ENCODE data around the gene S1PR1. TPM values are rescaled to one million over a fixed set of nuclear protein-coding genes. Genes with fewer than 3 reads are reported as not detected.

Gene S1PR1
- total and polyA plus RNA-seq, 2 of the 13 experiments (the other 11 are each of a cell fraction or from before 2014, with no cell fraction given) = not detected

GRCh38 chr1:101288491-101288944 lies 51.7 kb downstream of the S1PR1 start (continued):
- TF ChIP-seq MXD1 (CRISPR knock-in tag; IDR thresholded peaks at IDR 0.05) (no peak), FOSL1 (CRISPR knock-in tag; IDR thresholded peaks at IDR 0.05; ENCODE audit: borderline replicate concordance) (peak; percentile 66; the same call in 1 of the 2 replicates), SMC3 (IDR thresholded peaks at IDR 0.05; ENCODE audit: low read length) (peak; percentile 74), ZBTB25 (CRISPR knock-in tag; IDR thresholded peaks at IDR 0.05) (peak; percentile 32; the same call in 1 of the 2 replicates), ZNF704 (CRISPR knock-in tag; IDR thresholded peaks at IDR 0.05; ENCODE audit: borderline replicate concordance) (no peak), ZNF124 (CRISPR knock-in tag; IDR thresholded peaks at IDR 0.05) (no peak), HOXA3 (CRISPR knock-in tag; IDR thresholded peaks at IDR 0.05) (no peak), ZFP82 (CRISPR knock-in tag; IDR thresholded peaks at IDR 0.05; ENCODE audit: borderline replicate concordance) (no peak), ZNF850 (CRISPR knock-in tag; conservative IDR thresholded peaks at IDR 0.05) (no peak), ARID4A (CRISPR knock-in tag; IDR thresholded peaks at IDR 0.05; ENCODE audit: borderline replicate concordance) (peak; percentile 32; the same call in 1 of the 2 replicates), HMGXB4 (CRISPR knock-in tag; IDR thresholded peaks at IDR 0.05; ENCODE audit: borderline replicate concordance in 1 of 2, low read depth in 1 of 2) (0 out of 4 replicates have a peak, but pooled peaks of 1 of the 2 experiments have one; percentile 37), ZNF577 (CRISPR knock-in tag; IDR thresholded peaks at IDR 0.05; ENCODE audit: borderline replicate concordance, low read depth) (no peak), FOXA1 (IDR thresholded peaks at IDR 0.05) (no peak), FOXA1 (CRISPR knock-in tag; IDR thresholded peaks at IDR 0.05) (peak; percentile 63; the same call in 1 of the 2 replicates), POGK (CRISPR knock-in tag; conservative IDR thresholded peaks at IDR 0.05) (no peak), ZNF768 (CRISPR knock-in tag; IDR thresholded peaks at IDR 0.05) (no peak), TBX2 (CRISPR knock-in tag; IDR thresholded peaks at IDR 0.05; ENCODE audit: borderline replicate concordance) (peak; percentile 34; the same call in 1 of the 2 replicates), ZSCAN20 (CRISPR knock-in tag; IDR thresholded peaks at IDR 0.05; ENCODE audit: borderline replicate concordance) (no peak), ZNF431 (CRISPR knock-in tag; IDR thresholded peaks at IDR 0.05; ENCODE audit: borderline replicate concordance, low read depth) (no peak)
